ENCODE results near the gene ADAMTS2.

The ADAMTS2 gene

DNA sequence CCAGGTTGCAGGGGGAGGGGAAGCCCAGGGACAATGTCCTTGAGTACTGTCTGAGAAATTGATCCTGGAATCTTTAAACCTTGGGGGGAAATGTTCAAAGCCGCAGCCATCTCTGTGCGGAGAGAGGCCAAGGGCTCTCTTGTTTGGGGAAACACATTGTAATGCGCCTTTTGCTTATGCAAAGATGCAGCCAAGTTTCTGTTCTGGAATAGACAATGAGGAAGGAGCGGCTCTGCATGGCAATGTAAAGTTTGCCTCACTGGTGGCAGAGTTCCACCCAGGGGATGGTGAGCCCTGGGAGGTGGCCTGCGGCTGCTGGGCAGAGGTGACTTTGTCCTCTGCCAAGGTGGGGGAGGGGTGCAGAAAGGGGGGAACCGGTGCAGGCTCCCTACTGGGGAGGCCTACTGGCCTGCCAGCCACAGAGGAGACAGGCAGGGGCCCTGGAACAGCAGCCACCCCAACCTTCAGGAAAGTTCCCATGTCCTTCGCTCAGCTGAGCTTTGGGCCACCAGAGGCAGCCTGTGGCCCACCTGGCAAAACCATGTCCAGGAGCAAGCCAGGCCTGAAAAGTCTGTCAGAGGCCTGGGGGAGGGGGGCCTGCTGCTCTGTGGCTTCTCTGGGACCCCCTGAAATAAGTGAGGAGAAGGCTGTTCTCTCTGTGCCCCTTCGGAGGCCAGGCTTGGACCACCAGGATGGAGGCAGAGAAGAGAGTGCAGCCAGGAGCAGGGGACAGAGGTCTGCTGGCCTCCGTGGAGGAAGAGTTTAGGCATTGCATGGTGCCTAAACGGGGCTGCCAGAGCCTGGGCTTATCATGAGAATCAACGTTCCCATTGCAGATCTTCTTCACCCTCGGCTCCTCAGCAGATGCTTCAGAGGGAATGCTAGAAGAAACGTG, 157.3 kb downstream of the ADAMTS2 start:
- DNase-seq: no peak

DNA sequence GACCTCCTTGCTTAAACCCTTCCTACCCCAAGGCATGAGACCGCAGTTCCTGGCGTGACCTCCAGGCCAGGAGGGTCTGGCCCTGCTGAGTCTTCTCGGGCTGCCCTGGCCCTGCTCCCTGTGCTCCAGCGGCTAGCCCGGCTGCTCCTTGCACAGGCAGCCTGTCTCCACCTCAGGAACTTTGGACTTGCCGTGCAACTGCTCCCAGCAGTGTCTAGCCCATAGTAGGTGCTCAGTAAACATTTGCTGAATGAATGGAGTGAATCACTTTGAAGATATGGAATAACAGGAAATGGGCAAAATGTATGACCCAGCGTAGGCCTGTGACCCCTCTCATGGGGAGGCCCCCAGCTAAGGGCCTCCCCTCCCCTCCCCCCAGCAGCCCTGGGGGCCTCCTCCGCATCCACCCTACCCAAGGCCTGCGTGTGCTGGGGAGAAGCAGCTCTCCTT, 158.0 kb downstream of the ADAMTS2 start:
- no peak for DNase-seq

DNA sequence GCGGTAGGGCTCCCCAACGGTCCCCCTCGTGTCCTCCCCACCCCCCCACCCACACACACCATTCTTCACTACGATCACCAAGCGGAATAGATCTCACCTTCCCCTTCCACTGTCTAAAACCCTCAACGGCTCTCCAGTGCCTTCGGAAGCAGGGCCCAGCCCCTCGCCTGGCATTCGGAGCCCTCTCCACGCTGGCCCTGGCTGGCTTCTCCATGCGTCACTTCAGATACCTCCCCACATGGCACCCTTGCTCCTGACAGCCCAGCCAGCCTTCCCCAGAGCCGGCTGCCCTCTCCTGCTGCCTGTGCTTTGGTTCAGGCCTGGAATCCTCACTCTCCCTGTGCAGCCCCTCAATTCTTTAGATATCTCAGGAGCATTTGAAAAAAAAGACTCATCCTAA, 158.5 kb downstream of the ADAMTS2 start:
- no peak for DNase-seq

DNA sequence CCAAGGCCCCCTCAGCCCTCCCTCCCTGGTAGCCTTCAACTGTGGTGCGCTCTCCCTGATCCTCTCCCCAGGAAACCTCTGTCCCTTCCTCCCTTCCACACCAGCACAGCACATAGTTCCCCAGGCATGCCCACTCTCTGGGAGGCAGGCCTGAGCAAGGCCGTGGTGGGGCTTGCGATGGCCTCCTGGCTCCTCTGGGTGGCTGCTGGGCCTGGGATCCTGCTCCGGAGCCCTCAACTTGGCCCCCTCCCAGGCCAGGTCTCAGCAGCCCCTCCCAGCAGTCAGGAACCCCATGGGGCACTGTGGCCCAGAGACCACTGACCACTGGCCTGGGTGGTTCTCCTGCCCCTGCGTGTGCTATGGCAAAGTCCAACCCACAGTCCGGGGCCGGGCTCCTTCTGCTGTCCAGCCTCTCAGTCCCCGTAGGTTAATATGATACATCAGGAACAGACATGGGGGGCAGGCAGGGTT, 159.3 kb downstream of the ADAMTS2 start:
- DNase-seq: no peak

DNA sequence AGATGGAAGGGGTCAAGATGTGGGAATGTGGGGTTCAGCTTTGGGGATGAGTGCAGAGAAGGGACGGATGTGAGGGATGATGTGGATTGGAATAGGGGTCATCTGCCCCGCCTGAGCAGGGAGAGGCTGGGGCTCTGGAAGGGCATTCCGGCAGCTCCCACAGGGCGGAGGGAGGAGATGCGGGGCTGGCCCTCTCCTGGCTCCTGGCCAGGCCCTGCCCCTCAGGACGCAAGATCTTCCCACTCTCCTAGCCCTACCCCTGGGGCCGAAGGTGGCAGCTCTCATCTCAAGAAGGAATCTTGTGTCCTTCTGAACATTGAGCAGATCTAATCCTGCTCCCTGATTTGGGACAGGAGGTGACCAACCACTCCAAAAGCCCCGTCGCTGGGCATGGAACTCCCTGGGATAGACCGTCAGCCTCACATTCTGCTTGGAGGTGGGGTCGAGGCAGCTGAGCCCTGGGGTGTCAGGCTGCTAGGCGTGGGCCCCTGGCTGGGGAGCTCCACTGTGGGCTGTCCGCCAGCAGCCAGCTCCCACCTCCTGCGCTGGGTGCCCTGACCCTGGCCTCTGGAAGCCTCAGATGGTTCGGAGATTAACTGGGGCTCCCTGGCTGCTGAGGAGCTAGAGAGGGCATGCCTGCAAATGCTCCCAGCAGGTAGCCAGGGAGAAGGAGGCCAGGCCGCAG, 159.9 kb downstream of the ADAMTS2 start:
- DNase-seq: no peak

DNA sequence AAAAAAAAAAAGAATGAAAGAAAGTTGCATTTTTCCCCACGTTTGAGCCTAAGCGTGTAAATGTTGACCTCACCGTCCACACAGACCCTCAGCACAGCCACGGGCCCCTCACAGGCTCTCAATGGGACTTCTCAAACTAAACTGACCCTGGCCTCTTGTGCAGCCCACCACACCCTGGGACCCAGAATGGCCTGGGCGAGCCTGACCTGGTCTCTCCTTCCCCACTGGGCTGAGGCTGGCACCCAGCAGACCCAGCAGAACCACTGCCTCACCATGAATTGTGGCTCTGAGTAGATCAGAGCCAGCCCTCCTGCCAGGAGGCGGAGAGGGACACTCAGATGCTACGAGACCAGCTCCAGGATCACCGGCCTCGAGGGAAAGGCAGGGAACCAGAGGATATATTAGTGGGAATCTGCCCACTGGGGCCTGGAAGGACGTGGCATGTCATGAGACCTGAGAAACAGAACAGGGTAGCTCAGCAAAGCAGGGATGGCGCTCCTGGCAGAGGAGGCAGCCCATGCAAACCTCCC, 160.7 kb downstream of the ADAMTS2 start:
- no peak for DNase-seq

DNA sequence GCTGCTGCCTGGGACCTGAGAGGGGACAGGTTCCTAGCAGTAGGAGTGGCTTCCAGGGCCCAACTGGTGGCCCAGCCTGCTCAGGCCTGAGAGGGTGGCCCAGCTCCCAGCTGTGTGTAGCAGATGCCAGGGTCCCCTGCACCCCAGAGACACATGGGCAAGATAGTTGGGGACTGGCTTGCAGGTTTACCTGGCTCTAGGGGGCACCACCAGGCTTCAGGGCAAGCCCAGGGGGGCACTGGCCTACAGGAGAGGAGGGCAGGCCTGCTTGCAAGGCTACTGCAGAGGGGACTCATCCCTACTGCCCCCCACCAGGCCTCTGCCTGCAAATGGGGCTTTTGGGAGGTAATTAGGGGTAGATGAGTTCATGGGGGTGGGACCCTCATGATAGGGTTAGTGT, 161.8 kb downstream of the ADAMTS2 start:
- DNase-seq: no peak

DNA sequence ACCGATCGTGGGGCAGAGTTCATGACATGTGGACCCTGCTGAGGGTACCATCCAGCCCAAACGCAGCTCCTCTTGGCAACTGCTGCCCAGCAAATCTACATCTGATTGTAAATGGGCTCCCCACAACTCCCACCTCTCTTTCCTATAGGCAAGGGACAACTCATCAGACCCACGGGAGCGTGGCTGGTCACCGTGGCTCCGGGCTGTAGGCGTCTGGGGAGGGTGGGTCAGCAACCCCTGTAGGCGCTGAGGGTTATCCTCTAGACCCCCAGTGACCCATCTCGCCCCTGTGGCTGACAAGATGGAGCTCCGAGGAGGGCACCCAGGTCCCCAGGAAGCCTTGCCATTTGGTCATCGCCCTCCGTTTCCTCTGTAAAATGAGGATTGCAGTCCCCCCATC, 162.7 kb downstream of the ADAMTS2 start:
- no peak for DNase-seq

DNA sequence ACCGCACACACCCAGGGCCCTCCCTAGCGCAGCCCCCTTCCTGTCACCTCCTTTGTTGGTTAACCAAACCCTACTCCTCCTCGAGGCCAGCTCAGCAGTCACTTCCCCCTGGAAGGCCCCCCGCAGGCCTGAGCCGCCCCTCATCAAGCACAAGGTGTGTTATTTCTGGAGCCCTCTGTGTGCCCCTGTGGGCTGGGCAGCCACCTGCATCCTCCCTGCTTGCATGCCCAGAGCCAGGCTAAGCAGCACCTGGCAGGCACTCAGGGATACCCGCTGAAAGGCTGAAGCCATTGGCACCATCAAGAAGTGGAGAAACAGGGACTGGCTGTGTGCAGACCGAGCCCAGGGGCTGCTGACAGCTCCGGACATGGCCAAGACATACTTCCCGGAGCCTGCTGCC, 163.3 kb downstream of the ADAMTS2 start:
- DNase-seq: no peak

DNA sequence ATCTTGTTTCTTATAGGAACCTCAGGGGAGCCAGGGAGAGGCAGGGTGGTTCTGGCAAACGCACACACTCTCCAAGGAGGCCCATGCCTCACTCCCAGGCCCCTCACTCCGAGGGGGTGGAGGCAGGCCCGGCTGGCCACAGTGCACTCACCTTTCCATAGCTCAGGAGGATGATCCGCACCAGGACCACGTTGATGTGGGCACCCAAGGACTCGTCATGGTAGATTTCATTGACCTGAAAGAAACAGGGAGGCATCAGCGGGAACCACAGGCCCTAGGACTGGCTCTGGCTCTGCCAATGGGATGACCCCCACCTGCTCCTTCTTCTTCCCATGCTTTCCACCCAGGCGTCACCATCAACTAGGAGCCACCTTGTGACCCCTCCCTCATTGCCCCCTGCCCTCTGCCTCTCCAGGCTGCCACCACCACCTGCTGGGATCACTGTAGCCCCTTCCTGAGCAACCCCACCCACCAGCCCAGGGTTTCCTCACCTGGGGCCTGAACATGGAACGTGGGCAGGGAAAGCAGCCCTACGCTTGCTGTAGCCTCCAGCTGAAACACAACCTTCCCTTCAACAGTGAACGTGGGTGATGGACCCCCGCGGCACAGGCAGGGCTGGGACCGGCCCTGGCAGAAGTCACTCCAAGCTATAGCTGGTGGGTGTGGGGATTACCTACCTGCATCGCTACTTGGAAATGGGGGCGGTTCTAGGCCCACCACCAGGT, 164.2 kb downstream of the ADAMTS2 start:
- no peak for DNase-seq

DNA sequence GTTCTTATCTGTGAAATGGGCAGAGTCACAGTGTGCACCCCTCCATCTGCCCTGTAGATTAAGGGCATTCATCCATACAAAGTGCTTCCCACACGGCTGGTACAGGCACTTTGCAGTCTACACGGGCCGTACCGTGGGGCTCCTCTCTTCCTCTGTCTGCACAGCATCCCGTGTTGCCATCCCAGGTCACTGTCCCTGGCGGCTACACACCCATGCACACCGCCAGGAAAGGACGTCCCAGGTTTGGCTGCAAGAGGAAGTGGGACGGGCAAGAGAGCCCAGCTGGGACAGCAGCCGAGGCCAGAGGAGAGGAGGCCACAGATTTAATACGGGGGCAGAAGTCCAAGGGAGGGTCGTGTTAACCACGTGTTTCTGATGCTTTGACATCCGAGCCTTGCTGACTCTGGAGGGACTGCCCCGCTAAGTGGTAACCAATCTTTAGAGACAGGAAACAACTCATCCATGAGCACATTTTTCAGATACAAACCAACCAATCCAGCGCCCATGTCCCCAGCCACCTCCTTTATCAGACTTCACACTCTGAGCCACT, 165.1 kb downstream of the ADAMTS2 start:
- DNase-seq: no peak

DNA sequence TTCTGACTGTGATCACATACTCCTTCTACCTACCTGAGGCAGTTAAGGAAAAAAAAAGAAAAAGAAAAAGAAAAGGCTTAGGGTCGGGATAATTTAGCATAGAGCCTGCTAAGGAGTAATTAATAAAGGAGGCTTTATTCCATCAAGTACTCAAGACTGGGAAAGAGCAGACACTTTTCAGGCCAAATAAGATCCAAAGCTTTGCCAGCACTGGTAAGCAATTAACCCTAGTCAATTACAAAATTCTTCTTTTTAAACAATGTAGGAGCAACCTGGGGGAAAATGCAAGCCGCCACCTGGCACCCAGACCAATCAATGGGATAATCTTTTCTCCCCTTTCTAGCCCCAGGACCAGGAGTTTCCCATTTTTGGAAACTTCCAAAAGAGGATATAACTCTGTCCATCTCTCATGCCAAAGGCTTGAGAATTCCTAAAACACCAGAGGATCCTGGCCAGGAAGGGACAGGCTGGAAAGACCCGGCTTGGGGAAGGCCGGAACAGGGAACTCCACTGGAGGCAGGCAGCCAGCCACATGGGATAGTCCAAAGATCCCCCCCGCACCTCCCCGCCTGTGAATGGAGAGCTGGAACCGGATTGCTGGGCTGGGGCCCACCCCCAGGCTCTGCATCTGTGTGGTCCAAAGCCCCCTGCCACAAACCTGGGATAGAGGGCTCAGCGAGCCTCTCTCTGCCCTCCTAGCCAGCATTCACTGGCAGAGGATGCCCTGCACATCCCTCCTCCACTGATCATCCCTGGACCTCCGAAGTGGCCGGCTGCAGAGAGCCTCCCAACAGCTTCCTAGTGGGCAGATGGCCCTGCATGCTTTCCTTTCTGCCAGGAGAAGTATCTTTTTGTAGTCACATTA, 167.3 kb downstream of the ADAMTS2 start:
- DNase-seq: no peak

DNA sequence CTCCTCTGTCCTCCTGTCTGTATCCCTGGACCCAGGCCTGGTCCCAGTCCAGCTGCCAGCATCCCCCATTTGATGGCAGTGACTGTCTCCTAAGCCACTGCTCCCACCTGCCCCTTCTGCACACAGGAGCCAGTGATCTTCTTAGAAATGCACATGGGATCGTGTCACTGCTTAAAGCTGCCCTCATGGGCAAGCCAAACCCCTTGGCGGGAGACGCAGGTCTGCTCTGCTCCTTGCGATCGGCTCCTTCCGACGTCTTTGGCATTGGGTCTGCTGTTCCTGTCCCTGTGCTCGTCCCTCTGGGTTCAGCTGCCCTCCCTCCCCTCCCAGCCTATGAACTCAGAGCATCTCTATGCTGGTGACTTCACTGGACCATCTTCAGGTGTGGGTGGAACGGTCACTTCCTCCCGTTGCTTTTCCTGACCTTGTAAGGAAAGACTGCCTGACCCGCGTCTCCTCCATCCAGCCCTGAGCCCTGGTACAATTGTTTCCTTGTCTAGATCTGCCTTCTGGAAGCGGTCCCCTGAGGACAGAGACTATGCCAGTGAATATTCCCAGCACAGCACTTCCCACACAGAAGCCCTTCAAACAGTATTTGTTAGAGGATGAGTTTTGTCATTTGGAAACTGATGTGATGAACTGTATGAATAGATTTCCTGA, 168.6 kb downstream of the ADAMTS2 start:
- DNase-seq: no peak

DNA sequence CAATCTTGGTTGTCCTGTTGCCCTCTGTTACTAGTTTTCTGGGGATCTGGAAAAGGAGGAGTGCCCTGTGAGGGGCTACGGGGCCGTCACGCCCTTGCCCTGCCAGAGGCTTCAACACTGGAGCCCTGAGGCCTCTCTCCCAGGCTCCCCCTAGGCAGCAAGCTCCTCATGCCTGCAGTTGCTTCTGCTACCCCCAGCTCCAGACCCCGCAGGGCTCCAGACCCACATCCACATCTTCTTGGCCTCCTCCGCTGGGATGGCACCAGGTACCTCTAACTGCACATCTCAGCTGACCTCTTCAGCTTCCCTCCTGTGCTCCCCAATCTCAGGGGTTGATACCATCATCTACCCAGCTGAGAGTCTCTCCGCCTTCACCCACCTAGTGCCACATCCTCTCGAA, 169.1 kb downstream of the ADAMTS2 start:
- no peak for DNase-seq

DNA sequence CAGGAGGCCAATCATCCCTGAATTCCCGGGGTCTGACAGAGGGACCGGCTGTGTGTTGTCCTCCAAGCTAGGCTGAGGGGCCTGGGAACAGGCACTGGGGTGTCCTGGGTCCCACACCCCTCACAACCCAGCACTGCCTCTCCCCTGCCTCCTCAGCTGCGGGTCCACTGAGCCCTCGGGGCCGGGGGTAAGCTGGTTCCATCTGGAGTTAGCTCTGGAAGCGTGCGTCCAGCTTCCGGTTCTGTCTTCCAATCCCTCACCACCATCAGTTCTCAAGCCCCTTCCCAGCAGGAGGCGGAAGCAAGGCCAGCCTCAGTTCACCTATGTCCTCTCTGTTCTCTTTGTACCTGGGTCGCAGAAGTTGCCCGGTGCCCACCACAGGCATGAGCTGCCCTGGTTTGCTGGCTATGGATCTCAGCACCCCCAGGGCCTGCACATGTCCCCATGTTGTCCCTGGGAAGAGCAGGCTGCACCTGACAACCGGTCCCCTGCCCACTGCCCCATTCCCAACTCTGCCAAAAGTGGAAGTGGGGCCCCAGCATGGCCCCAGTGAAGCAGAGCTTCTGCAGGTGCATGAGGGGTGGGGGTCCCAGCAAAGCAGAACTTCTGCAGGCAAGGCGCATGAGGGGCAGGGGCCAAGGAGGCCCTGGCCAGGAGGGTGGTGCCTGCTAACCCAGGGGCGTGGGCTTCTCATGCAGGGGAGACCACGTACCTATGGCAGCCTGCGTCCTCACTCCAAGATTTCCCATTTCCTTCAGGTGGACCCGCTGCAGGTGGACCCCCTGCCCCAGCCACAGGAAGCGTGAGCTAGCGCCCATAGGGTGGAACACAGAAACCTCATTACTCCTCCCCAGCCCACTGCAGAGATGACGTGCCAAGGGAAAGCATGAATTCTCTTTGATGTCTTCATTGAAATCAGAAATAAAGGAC, 173.2 kb downstream of the ADAMTS2 start:
- no peak for DNase-seq

DNA sequence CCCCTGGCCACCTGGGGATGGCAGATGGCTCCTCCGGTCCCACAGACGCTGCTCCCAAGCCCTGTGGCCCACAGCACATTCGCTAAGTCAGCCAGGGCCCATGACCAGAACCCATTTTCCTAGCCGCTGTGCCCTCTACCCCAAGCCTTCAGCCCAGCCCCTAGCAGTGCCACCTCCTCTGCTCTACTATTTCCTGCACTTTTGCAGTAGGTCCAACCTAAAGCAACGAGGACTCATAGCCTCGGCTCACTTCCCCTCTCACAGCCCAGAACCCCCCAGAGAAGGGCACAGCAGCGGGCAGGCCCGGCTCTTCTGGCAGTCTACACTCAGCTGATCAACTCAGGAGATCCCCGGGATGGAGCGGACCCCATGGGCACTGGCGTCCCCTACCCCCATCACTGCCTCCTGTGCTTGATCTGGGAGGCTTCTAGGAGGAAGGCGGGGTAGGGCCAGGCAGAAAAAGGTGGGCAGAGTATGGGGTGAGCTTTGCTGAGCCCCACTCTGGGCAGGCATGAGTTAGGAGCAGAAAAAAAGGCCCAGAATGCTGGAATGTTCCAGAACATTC, 173.9 kb downstream of the ADAMTS2 start:
- DNase-seq: no peak

DNA sequence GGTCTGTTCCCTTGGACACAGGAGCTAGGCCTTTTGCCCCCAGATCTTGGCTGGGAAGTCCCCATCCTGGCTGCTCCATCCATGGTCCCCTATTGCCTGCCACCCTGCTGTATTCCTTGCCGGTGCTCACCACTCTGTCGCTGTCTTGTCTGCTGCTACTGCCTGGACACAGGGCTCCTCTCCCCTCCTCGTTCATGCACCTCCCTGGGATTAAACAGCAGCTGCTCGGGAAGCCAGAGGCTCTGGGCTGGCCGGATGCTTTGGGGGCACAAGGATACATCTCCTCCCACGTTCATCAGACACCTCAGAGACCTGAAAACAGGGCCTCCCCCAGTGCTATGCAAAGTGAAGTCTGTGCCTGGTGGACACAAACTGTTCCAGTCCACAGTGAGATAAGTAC, 174.7 kb downstream of the ADAMTS2 start:
- DNase-seq: no peak

DNA sequence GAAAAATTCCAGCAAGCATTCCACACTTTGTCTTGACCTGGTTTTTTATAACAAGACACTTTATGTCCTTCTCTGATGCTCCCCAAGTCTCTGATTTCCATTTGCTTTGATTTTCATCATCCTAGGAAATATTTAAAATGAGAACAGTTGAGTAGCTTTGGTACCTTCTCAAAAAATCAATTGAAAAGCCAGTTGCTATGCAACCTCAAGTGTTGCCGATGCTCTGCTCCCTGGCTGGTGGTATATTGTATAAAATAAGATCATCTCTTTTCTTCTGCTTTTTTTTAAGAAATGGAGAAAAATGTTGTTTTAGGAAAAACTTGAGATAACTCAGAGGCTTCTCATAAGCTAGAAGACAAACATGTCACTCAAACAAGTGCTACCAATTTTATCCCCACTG, 175.4 kb downstream of the ADAMTS2 start:
- DNase-seq: no peak

DNA sequence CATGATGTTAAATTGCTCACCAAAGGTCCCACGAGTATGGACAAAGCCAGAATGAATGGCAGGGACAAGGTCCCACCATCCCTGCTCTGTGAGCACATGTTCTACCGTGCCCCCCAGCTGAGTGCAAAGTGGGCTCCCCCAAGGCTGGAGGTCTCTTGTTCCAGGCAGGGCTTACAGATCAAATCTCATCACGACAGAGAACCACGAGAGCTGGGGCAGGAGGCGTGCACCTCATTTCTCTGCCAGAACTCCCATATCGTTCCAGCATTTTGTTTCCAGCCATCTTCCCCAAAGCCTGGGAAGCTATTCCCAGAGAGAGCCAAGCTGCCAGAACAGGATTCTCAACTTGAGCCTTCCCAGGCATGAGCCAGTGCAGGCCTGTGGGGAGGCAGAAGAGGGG, 176.6 kb downstream of the ADAMTS2 start:
- no peak for DNase-seq

All from NCI-H2107 (cell line).